GM12878 (cell line): ENCODE results near the gene UBE2J2. TPM values are rescaled to one million over a fixed set of nuclear protein-coding genes. Genes with fewer than 3 reads are reported as not detected.

ENCODE experiments used
- ATAC-seq: fragments of 200-7000 bp; cut with Tn5 transposase; 3 replicates; pipeline ENCODE4 v1.9.1; 2020; ENCODE audit warnings: mild to moderate bottlenecking, moderate library complexity
- BruUV-seq: library from RNA; stranded (reverse); fragments of 400-500 nt; replicated peaks from 2 replicates; lab custom pipeline; 2021; lab: Mats Ljungman, UMichigan
- CTCF ChIA-PET: fragments of 300-600 bp; sonication (Branson Sonifier 250); formaldehyde crosslinking; extraction: SDS; loops from one replicate; lab custom pipeline; 2021; ENCODE audit warnings: inconsistent platforms; lab: Yijun Ruan, JAX
- POLR2A ChIA-PET: fragments of 350-600 bp; formaldehyde crosslinking; extraction: SDS; loops from one replicate; lab custom pipeline; 2021; ENCODE audit warnings: inconsistent platforms; lab: Charles Lee
- RAD21 ChIA-PET: fragments of 300-600 bp; sonication (Branson Sonifier 250); formaldehyde crosslinking; loops from one replicate; lab custom pipeline; 2023; ENCODE audit warnings: antibody characterized with exemption; ENCODE audit not compliant: unreplicated experiment; lab: Charles Lee
- SMC1A ChIA-PET: fragments of 300-600 bp; sonication (Branson Sonifier 250); formaldehyde crosslinking; loops from one replicate; lab custom pipeline; 2023; ENCODE audit not compliant: unreplicated experiment, uncharacterized antibody; lab: Charles Lee
- DNase-seq: peaks from one replicate; pipeline ENCODE4 v3.0.0-alpha.2; 2011; ENCODE audit warnings: low read depth, low spot score
- FAIRE-seq: peaks from 3 replicates; lab custom pipeline; 2011; peaks lifted over from hg19 to GRCh38; lab: Jason Lieb, UNC
- H2AFZ ChIP-seq: 2 replicates; pipeline ENCODE4 v1.6.0; 2011; ENCODE audit warnings: low read depth, low read length, control low read depth; ENCODE audit not compliant: control insufficient read depth
- H3K27ac ChIP-seq: 2 replicates; pipeline ENCODE4 v1.5.1; 2011; ENCODE audit warnings: control low read depth; ENCODE audit not compliant: control insufficient read depth, insufficient read depth
- H3K27me3 ChIP-seq, 2 experiments: replicated peaks in 1 of 2; 2 replicates each; pipeline versions ENCODE4 v1.6.0 to v1.6.1; 2011; ENCODE audit warnings: low read length in 1 of 2; ENCODE audit not compliant: control insufficient read depth in 2 of 2, insufficient read depth in 2 of 2
- H3K36me3 ChIP-seq, 2 experiments: 2 replicates each; pipeline ENCODE4 v1.5.1; 2011; ENCODE audit warnings: low read length in 1 of 2; ENCODE audit not compliant: control insufficient read depth in 2 of 2, insufficient read depth in 2 of 2
- H3K4me1 ChIP-seq: 2 replicates; pipeline ENCODE4 v1.6.1; 2011; ENCODE audit warnings: mild to moderate bottlenecking, low read length, moderate library complexity, mixed read lengths; ENCODE audit not compliant: control insufficient read depth, insufficient read depth
- H3K4me2 ChIP-seq: 2 replicates; pipeline ENCODE4 v1.6.0; 2011; ENCODE audit warnings: control low read depth; ENCODE audit not compliant: control insufficient read depth, insufficient read depth
- H3K4me3 ChIP-seq: fragments of 200-600 bp; sonication (generic); 2 replicates; pipeline ENCODE4 v1.5.1; 2016
- H3K79me2 ChIP-seq: 2 replicates; pipeline ENCODE4 v1.6.0; 2011; ENCODE audit warnings: low read length; ENCODE audit not compliant: control insufficient read depth, insufficient read depth
- H3K9ac ChIP-seq: 2 replicates; pipeline ENCODE4 v1.8.0; 2011; ENCODE audit warnings: low read length, control low read depth, mixed read lengths; ENCODE audit not compliant: control insufficient read depth, insufficient read depth
- H3K9me3 ChIP-seq: replicated peaks from 3 replicates; pipeline ENCODE4 v1.5.1; 2011; ENCODE audit warnings: mild to moderate bottlenecking, low read length; ENCODE audit not compliant: control insufficient read depth, insufficient read depth
- H4K20me1 ChIP-seq: 2 replicates; pipeline ENCODE4 v1.6.0; 2011; ENCODE audit not compliant: control insufficient read depth, insufficient read depth
- ATF7 ChIP-seq: fragments of 450-650 bp; IDR thresholded peaks from 2 replicates; pipeline ENCODE4 v1.6.1; 2016; ENCODE audit warnings: low read depth, mild to moderate bottlenecking
- CEBPB ChIP-seq, 2 experiments: fragments of 150-350 bp in 1 of 2; IDR thresholded peaks; 2 replicates each; pipeline ENCODE4 v1.6.1; 2012 to 2014; ENCODE audit warnings: low read depth in 2 of 2, low read length in 2 of 2, borderline replicate concordance in 1 of 2, inconsistent platforms in 1 of 2
- IKZF1 ChIP-seq: fragments of 450-650 bp; conservative IDR thresholded peaks from 2 replicates; pipeline ENCODE4 v1.6.1; 2017; ENCODE audit warnings: antibody characterized with exemption, mild to moderate bottlenecking
- NFYA ChIP-seq: IDR thresholded peaks from 2 replicates; pipeline ENCODE4 v1.6.1; 2011; ENCODE audit warnings: low read depth, mild to moderate bottlenecking, low read length, improper control_type of control experiment, borderline replicate concordance
- NRF1 ChIP-seq: conservative IDR thresholded peaks from 2 replicates; pipeline ENCODE4 v1.6.1; 2011; ENCODE audit warnings: mild to moderate bottlenecking, low read depth, low read length, improper control_type of control experiment
- RB1 ChIP-seq: fragments of 450-650 bp; formaldehyde crosslinking; IDR thresholded peaks from 2 replicates; pipeline ENCODE4 v1.6.1; 2017; ENCODE audit warnings: mild to moderate bottlenecking, borderline replicate concordance
- SMAD5 ChIP-seq: IDR thresholded peaks from 2 replicates; pipeline ENCODE4 v1.6.1; 2016; ENCODE audit warnings: antibody characterized with exemption, low read depth
- SMARCA5 ChIP-seq: fragments of 450-650 bp; IDR thresholded peaks from 2 replicates; pipeline ENCODE4 v1.6.1; 2017; ENCODE audit warnings: mild to moderate bottlenecking
- SP1 ChIP-seq: IDR thresholded peaks from one replicate; pipeline ENCODE4 v1.6.1; 2011; ENCODE audit warnings: low read depth, low read length
- TARDBP ChIP-seq: IDR thresholded peaks from 2 replicates; pipeline ENCODE4 v1.6.1; 2016; ENCODE audit warnings: borderline replicate concordance
- TCF12 ChIP-seq: IDR thresholded peaks from 2 replicates; pipeline ENCODE4 v1.6.1; 2011; ENCODE audit warnings: low read depth, mild to moderate bottlenecking, low read length
- WGBS: methylation state at CpG from one replicate; pipeline ENCODE4 v1.1.6; 2016; ENCODE audit warnings: low lambda C conversion rate; ENCODE audit not compliant: insufficient replicate concordance, insufficient coverage; ENCODE audit errors: missing lambda C conversion rate; 5-methylcytosine and 5-hydroxymethylcytosine counted together
- in situ Hi-C: fragments of 300-500 bp; cut with MboI; formaldehyde crosslinking; loops from 9 replicates; pipeline ENCODE4 v1.14.3; 2018; ENCODE audit warnings: mixed read lengths
- intact Hi-C: fragments of 100-400 bp; cut with micrococcal nuclease; formaldehyde crosslinking; loops from one replicate; pipeline ENCODE4 v1.14.2; 2022; ENCODE audit not compliant: unreplicated experiment
- polyA plus RNA-seq, 11 experiments: library from polyadenylated mRNA; depleted of rRNA in 4 of 11; unstranded in 6 of 11; stranded (reverse) in 5 of 11; fragments of >200 nt; fragmentation: Nextera tagmentation in 4 of 11; fragmentation: Illumina TruSeq in 1 of 11; extraction: Ambion mirVana in 4 of 11; extraction: Trizol in 1 of 11; gene quantifications; 1 replicate in 1 of 11; 2 replicates in 10 of 11; pipeline versions ENCODE4 v1.2.1 to v1.2.3, GENCODE V29; 2011 to 2016; ENCODE audit warnings: inconsistent platforms in 2 of 11, missing spikeins in 2 of 11, low read depth in 1 of 11
- total RNA-seq, 4 experiments: library from RNA; depleted of rRNA in 3 of 4; stranded (reverse); fragments of >200 nt in 3 of 4; fragmentation: Illumina TruSeq in 1 of 4; extraction: Trizol in 1 of 4; gene quantifications; 2 replicates each; pipeline versions ENCODE4 v1.2.1 to v1.2.3, GENCODE V29; 2013 to 2021
- TF ChIP-seq, protein P1 (sequence below): fragments of 450-650 bp; IDR thresholded peaks from 2 replicates; pipeline ENCODE4 v1.6.1; 2017; ENCODE audit warnings: mild to moderate bottlenecking, moderate library complexity
- TF ChIP-seq, protein P2 (sequence below): fragments of 450-650 bp; IDR thresholded peaks from 2 replicates; pipeline ENCODE4 v1.6.1; 2017; ENCODE audit warnings: low read depth, mild to moderate bottlenecking, moderate library complexity
- TF ChIP-seq, protein P3 (sequence below): fragments of 150-350 bp; IDR thresholded peaks from 2 replicates; pipeline ENCODE4 v1.6.1; 2016; ENCODE audit warnings: low read depth, low read length

Gene UBE2J2
- total and polyA plus RNA-seq, 10 of the 15 experiments (the other 5 are each of a cell fraction or from before 2014, with no cell fraction given), result 0.72 to 70.5 (median 49.2) TPM

DNA sequence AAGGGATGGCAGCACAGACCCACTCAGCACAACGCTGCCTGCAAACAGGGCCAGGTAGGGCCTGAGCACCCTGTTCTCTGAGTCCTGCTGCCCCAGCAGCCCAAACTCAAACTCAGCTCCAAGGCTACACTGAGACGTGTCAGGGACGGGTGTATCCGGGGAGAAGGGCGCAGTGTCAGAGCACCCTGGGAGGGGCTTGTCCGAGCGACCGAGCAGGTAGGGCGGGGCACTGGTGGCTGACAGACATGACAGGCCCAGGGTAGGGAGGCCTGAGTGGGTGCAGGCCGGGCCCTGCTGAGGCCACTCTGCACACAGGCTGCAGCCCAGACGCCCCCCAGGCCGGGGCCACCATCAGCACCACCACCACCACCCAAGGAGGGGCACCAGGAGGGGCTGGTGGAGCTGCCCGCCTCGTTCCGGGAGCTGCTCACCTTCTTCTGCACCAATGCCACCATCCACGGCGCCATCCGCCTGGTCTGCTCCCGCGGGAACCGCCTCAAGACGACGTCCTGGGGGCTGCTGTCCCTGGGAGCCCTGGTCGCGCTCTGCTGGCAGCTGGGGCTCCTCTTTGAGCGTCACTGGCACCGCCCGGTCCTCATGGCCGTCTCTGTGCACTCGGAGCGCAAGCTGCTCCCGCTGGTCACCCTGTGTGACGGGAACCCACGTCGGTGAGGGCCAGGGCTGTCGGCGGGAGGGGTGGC, 12.1 kb upstream of the UBE2J2 start (continued):
- TF ChIP-seq CEBPB (IDR thresholded peaks at IDR 0.05; ENCODE audit: borderline replicate concordance in 1 of 2, low read depth in 2 of 2, low read length in 2 of 2), result no peak
- TF ChIP-seq, protein P1, sequence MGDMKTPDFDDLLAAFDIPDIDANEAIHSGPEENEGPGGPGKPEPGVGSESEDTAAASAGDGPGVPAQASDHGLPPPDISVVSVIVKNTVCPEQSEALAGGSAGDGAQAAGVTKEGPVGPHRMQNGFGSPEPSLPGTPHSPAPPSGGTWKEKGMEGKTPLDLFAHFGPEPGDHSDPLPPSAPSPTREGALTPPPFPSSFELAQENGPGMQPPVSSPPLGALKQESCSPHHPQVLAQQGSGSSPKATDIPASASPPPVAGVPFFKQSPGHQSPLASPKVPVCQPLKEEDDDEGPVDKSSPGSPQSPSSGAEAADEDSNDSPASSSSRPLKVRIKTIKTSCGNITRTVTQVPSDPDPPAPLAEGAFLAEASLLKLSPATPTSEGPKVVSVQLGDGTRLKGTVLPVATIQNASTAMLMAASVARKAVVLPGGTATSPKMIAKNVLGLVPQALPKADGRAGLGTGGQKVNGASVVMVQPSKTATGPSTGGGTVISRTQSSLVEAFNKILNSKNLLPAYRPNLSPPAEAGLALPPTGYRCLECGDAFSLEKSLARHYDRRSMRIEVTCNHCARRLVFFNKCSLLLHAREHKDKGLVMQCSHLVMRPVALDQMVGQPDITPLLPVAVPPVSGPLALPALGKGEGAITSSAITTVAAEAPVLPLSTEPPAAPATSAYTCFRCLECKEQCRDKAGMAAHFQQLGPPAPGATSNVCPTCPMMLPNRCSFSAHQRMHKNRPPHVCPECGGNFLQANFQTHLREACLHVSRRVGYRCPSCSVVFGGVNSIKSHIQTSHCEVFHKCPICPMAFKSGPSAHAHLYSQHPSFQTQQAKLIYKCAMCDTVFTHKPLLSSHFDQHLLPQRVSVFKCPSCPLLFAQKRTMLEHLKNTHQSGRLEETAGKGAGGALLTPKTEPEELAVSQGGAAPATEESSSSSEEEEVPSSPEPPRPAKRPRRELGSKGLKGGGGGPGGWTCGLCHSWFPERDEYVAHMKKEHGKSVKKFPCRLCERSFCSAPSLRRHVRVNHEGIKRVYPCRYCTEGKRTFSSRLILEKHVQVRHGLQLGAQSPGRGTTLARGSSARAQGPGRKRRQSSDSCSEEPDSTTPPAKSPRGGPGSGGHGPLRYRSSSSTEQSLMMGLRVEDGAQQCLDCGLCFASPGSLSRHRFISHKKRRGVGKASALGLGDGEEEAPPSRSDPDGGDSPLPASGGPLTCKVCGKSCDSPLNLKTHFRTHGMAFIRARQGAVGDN, result no peak
- no peak for TF ChIP-seq NFYA

DNA sequence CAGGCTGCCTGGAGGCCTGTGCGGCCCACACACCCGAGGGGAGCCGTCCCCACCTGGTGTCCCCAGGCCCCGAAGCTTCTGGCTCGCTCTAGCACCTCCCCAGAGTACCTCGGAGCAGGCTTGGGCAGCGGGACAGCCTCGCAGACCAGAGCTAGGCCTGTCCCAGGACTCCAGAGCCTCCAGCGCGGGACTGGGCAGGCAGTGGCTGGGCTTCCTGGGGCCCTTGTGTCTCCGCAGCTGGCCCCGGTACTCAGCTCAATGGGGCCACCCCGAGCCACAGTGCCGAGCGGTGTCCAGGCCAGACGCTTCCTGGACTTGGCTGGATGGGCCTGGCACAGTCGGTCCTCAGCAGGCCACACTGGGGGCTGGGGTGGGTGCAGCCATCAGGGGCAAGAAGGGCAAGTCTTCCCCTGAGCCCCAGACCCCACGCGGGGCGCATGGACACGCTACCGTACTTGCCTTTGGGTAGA, 11.5 kb upstream of the UBE2J2 start:
- intact Hi-C loops (no loop called here), in situ Hi-C loops (no loop called here)
- Histone ChIP-seq H2AFZ (no peak overlapping the region), H4K20me1 (no peaks in the 10 kb centered on the region), H3K79me2 (no peaks in the 10 kb centered on the region), H3K27ac (no peak overlapping the region), H3K4me1 (no peaks in the 10 kb centered on the region), H3K9ac (no peak overlapping the region), H3K4me2 (no peak overlapping the region), H3K4me3 (no peak overlapping the region), H3K36me3 (no peaks in the 10 kb centered on the region), H3K9me3 (no peaks in the 10 kb centered on the region), H3K27me3 (no peaks in the 10 kb centered on the region)
- BruUV-seq, result no TSS peak
- POLR2A ChIA-PET, result interaction anchor here (1.0 kb wide), 1 partner anchor 271 kb away, joined by 3 read pairs; no protein-coding TSS in a partner anchor
- SMC1A ChIA-PET, result no interaction called here
- WGBS, result 54% methylated on average over 22 of the region's 22 CpGs
- RAD21 ChIA-PET, result no interaction called here
- no peak for ATAC-seq
- FAIRE-seq, result no peak
- CTCF ChIA-PET, result no interaction called here
- DNase-seq, result no peak
- TF ChIP-seq SP1, result no peak
- TF ChIP-seq SMAD5, result no peak
- TF ChIP-seq TCF12, result no peak
- TF ChIP-seq RB1, result no peak
- no peak for TF ChIP-seq IKZF1
- TF ChIP-seq, protein P2, sequence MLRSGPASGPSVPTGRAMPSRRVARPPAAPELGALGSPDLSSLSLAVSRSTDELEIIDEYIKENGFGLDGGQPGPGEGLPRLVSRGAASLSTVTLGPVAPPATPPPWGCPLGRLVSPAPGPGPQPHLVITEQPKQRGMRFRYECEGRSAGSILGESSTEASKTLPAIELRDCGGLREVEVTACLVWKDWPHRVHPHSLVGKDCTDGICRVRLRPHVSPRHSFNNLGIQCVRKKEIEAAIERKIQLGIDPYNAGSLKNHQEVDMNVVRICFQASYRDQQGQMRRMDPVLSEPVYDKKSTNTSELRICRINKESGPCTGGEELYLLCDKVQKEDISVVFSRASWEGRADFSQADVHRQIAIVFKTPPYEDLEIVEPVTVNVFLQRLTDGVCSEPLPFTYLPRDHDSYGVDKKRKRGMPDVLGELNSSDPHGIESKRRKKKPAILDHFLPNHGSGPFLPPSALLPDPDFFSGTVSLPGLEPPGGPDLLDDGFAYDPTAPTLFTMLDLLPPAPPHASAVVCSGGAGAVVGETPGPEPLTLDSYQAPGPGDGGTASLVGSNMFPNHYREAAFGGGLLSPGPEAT, result no peak
- no peak for TF ChIP-seq NRF1
- TF ChIP-seq TARDBP, result no peak
- TF ChIP-seq SMARCA5, result no peak
- TF ChIP-seq ATF7, result no peak
- TF ChIP-seq, protein P3, sequence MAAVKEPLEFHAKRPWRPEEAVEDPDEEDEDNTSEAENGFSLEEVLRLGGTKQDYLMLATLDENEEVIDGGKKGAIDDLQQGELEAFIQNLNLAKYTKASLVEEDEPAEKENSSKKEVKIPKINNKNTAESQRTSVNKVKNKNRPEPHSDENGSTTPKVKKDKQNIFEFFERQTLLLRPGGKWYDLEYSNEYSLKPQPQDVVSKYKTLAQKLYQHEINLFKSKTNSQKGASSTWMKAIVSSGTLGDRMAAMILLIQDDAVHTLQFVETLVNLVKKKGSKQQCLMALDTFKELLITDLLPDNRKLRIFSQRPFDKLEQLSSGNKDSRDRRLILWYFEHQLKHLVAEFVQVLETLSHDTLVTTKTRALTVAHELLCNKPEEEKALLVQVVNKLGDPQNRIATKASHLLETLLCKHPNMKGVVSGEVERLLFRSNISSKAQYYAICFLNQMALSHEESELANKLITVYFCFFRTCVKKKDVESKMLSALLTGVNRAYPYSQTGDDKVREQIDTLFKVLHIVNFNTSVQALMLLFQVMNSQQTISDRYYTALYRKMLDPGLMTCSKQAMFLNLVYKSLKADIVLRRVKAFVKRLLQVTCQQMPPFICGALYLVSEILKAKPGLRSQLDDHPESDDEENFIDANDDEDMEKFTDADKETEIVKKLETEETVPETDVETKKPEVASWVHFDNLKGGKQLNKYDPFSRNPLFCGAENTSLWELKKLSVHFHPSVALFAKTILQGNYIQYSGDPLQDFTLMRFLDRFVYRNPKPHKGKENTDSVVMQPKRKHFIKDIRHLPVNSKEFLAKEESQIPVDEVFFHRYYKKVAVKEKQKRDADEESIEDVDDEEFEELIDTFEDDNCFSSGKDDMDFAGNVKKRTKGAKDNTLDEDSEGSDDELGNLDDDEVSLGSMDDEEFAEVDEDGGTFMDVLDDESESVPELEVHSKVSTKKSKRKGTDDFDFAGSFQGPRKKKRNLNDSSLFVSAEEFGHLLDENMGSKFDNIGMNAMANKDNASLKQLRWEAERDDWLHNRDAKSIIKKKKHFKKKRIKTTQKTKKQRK, result no peak
